ENCODE results near the gene LIPA.
A peak's percentile ranks its signal among the peaks of the same experiment; 100 is the strongest.

The LIPA gene

GRCh38 chr10:89217057-89217990, 34.3 kb downstream of the LIPA start:
- no peak overlapping the region for H3K27ac ChIP-seq (ENCODE audit: low read length)
- no peaks in the 10 kb centered on the region for H3K36me3 ChIP-seq (ENCODE audit: insufficient read depth, low read depth, low read length)
- H3K27me3 ChIP-seq (ENCODE audit: insufficient read depth, low read length), result no peaks in the 10 kb centered on the region
- H3K4me1 ChIP-seq (ENCODE audit: insufficient read depth, low read length), result peaks cover 10% of the 10 kb centered on the region; the same call in 1 of the 2 replicates
- H3K9me3 ChIP-seq (ENCODE audit: insufficient read depth, low read depth, low read length), result no peaks in the 10 kb centered on the region
- no peak overlapping the region for H3K9ac ChIP-seq (ENCODE audit: low read depth, low read length)
- H3K4me3 ChIP-seq (ENCODE audit: low read length), result no peak overlapping the region

GRCh38 chr10:89216056-89216455, 35.5 kb downstream of the LIPA start:
- Histone ChIP-seq H3K36me3 (ENCODE audit: insufficient read depth, low read depth, low read length) (no peaks in the 10 kb centered on the region), H3K9me3 (ENCODE audit: insufficient read depth, low read depth, low read length) (no peaks in the 10 kb centered on the region), H3K27ac (ENCODE audit: low read length) (no peak overlapping the region), H3K27me3 (ENCODE audit: insufficient read depth, low read length) (peaks cover 4% of the 10 kb centered on the region), H3K4me3 (ENCODE audit: low read length) (no peak overlapping the region), H3K9ac (ENCODE audit: low read depth, low read length) (no peak overlapping the region), H3K4me1 (ENCODE audit: insufficient read depth, low read length) (peaks cover 5% of the 10 kb centered on the region; the same call in 1 of the 2 replicates)

- H3K27me3 ChIP-seq (ENCODE audit: insufficient read depth, low read length), result peaks cover 10% of the 10 kb centered on the region
- peaks cover under 1% of the 10 kb centered on the region; the same call in 1 of the 2 replicates for H3K4me1 ChIP-seq (ENCODE audit: insufficient read depth, low read length)
- no peaks in the 10 kb centered on the region for H3K36me3 ChIP-seq (ENCODE audit: insufficient read depth, low read depth, low read length)
- no peak overlapping the region for H3K4me3 ChIP-seq (ENCODE audit: low read length)
- H3K27ac ChIP-seq (ENCODE audit: low read length), result no peak overlapping the region
- no peak overlapping the region for H3K9ac ChIP-seq (ENCODE audit: low read depth, low read length)
- no peaks in the 10 kb centered on the region for H3K9me3 ChIP-seq (ENCODE audit: insufficient read depth, low read depth, low read length)
Observed at GRCh38 chr10:89215511-89215910, 36.1 kb downstream of the LIPA start.

- Histone ChIP-seq H3K27ac (ENCODE audit: low read length) (no peak overlapping the region), H3K27me3 (ENCODE audit: insufficient read depth, low read length) (peaks cover 18% of the 10 kb centered on the region), H3K4me1 (ENCODE audit: insufficient read depth, low read length) (no peaks in the 10 kb centered on the region), H3K9ac (ENCODE audit: low read depth, low read length) (no peak overlapping the region), H3K36me3 (ENCODE audit: insufficient read depth, low read depth, low read length) (no peaks in the 10 kb centered on the region), H3K4me3 (ENCODE audit: low read length) (no peak overlapping the region), H3K9me3 (ENCODE audit: insufficient read depth, low read depth, low read length) (no peaks in the 10 kb centered on the region)
Observed at GRCh38 chr10:89214566-89215165, 36.9 kb downstream of the LIPA start.

GRCh38 chr10:89213191-89213808, 38.3 kb downstream of the LIPA start:
- no peak overlapping the region for H3K4me3 ChIP-seq (ENCODE audit: low read length)
- H3K27ac ChIP-seq (ENCODE audit: low read length), result no peak overlapping the region
- H3K4me1 ChIP-seq (ENCODE audit: insufficient read depth, low read length), result peaks cover 4% of the 10 kb centered on the region; the same call in 1 of the 2 replicates
- no peaks in the 10 kb centered on the region for H3K36me3 ChIP-seq (ENCODE audit: insufficient read depth, low read depth, low read length)
- H3K9me3 ChIP-seq (ENCODE audit: insufficient read depth, low read depth, low read length), result no peaks in the 10 kb centered on the region
- H3K27me3 ChIP-seq (ENCODE audit: insufficient read depth, low read length), result peaks cover 32% of the 10 kb centered on the region
- H3K9ac ChIP-seq (ENCODE audit: low read depth, low read length), result no peak overlapping the region

GRCh38 chr10:89210794-89211425, 40.7 kb downstream of the LIPA start:
- peaks cover 56% of the 10 kb centered on the region for H3K27me3 ChIP-seq (ENCODE audit: insufficient read depth, low read length)
- H3K9ac ChIP-seq (ENCODE audit: low read depth, low read length), result no peak overlapping the region
- no peaks in the 10 kb centered on the region for H3K9me3 ChIP-seq (ENCODE audit: insufficient read depth, low read depth, low read length)
- H3K4me1 ChIP-seq (ENCODE audit: insufficient read depth, low read length), result peaks cover 11% of the 10 kb centered on the region; the same call in 1 of the 2 replicates
- H3K36me3 ChIP-seq (ENCODE audit: insufficient read depth, low read depth, low read length), result no peaks in the 10 kb centered on the region
- no peak overlapping the region for H3K4me3 ChIP-seq (ENCODE audit: low read length)
- H3K27ac ChIP-seq (ENCODE audit: low read length), result no peak overlapping the region

- H3K4me1 ChIP-seq (ENCODE audit: insufficient read depth, low read length), result peaks cover 11% of the 10 kb centered on the region; the same call in 1 of the 2 replicates
- no peak overlapping the region for H3K9ac ChIP-seq (ENCODE audit: low read depth, low read length)
- H3K9me3 ChIP-seq (ENCODE audit: insufficient read depth, low read depth, low read length), result no peaks in the 10 kb centered on the region
- no peak overlapping the region for H3K27ac ChIP-seq (ENCODE audit: low read length)
- no peak overlapping the region for H3K4me3 ChIP-seq (ENCODE audit: low read length)
- H3K27me3 ChIP-seq (ENCODE audit: insufficient read depth, low read length), result peaks cover 68% of the 10 kb centered on the region
- no peaks in the 10 kb centered on the region for H3K36me3 ChIP-seq (ENCODE audit: insufficient read depth, low read depth, low read length)
Observed at GRCh38 chr10:89209718-89210117, 41.9 kb downstream of the LIPA start.

- peaks cover 80% of the 10 kb centered on the region for H3K27me3 ChIP-seq (ENCODE audit: insufficient read depth, low read length)
- peak overlapping the region; percentile 39; the same call in 1 of the 2 replicates for H3K9ac ChIP-seq (ENCODE audit: low read depth, low read length)
- H3K36me3 ChIP-seq (ENCODE audit: insufficient read depth, low read depth, low read length), result no peaks in the 10 kb centered on the region
- H3K4me3 ChIP-seq (ENCODE audit: low read length), result peak overlapping the region; percentile 65
- H3K9me3 ChIP-seq (ENCODE audit: insufficient read depth, low read depth, low read length), result no peaks in the 10 kb centered on the region
- H3K4me1 ChIP-seq (ENCODE audit: insufficient read depth, low read length), result peaks cover 11% of the 10 kb centered on the region; the same call in 1 of the 2 replicates
- no peak overlapping the region for H3K27ac ChIP-seq (ENCODE audit: low read length)
Observed at GRCh38 chr10:89207801-89208551, 43.6 kb downstream of the LIPA start.

GRCh38 chr10:89207181-89207800, 44.3 kb downstream of the LIPA start, which contains the start of gene CH25H:
Gene CH25H (minus strand): TSS chr10:89207317. CDS start chr10:89207292, 25 bp downstream.
- Histone ChIP-seq H3K27me3 (ENCODE audit: insufficient read depth, low read length) (peaks cover 80% of the 10 kb centered on the region), H3K4me1 (ENCODE audit: insufficient read depth, low read length) (peaks cover 11% of the 10 kb centered on the region; the same call in 1 of the 2 replicates), H3K9me3 (ENCODE audit: insufficient read depth, low read depth, low read length) (no peaks in the 10 kb centered on the region), H3K4me3 (ENCODE audit: low read length) (peak within 1 kb of the TSS; percentile 65), H3K27ac (ENCODE audit: low read length) (no peak within 1 kb of the TSS), H3K36me3 (ENCODE audit: insufficient read depth, low read depth, low read length) (no peaks in the 10 kb centered on the region), H3K9ac (ENCODE audit: low read depth, low read length) (peak within 1 kb of the TSS; percentile 39; the same call in 1 of the 2 replicates)

GRCh38 chr10:89206402-89207180, 45.0 kb downstream of the LIPA start:
- Histone ChIP-seq H3K9ac (ENCODE audit: low read depth, low read length) (no peak overlapping the region), H3K27me3 (ENCODE audit: insufficient read depth, low read length) (peaks cover 80% of the 10 kb centered on the region), H3K36me3 (ENCODE audit: insufficient read depth, low read depth, low read length) (no peaks in the 10 kb centered on the region), H3K4me1 (ENCODE audit: insufficient read depth, low read length) (peaks cover 11% of the 10 kb centered on the region; the same call in 1 of the 2 replicates), H3K4me3 (ENCODE audit: low read length) (peak overlapping the region; percentile 65), H3K27ac (ENCODE audit: low read length) (no peak overlapping the region), H3K9me3 (ENCODE audit: insufficient read depth, low read depth, low read length) (no peaks in the 10 kb centered on the region)

Measured in iPS-20b (cell line).